ENCODE results near the gene APPL2.

Gene APPL2

GRCh38 chr12:105223884-105224283 lies 12.1 kb downstream of the APPL2 start:
- Histone ChIP-seq H3K9me2 (replicated peaks; ENCODE audit: control insufficient read depth, low read length) (no peaks in the 10 kb centered on the region), H3K36me3 (ENCODE audit: control insufficient read depth, low read length) (peaks cover 27% of the 10 kb centered on the region), H3K4me1 (ENCODE audit: control insufficient read depth, low read length) (no peaks in the 10 kb centered on the region), H3K4me2 (ENCODE audit: low read length) (no peak overlapping the region), H3K79me2 (ENCODE audit: control insufficient read depth, low read length) (no peaks in the 10 kb centered on the region), H3F3A (ENCODE audit: control insufficient read depth, insufficient read depth) (no peaks in the 10 kb centered on the region), H3K27ac (ENCODE audit: low read depth, low read length) (no peak overlapping the region), H3K4me3 (ENCODE audit: low read length) (no peak overlapping the region), H4K20me1 (ENCODE audit: control insufficient read depth, insufficient read depth, low read depth, low read length) (no peaks in the 10 kb centered on the region), H3K27me3 (ENCODE audit: control insufficient read depth, low read length) (no peaks in the 10 kb centered on the region), H3K9me3 (ENCODE audit: control insufficient read depth, insufficient read depth, low read length) (no peaks in the 10 kb centered on the region)
- TF ChIP-seq EZH2phosphoT487 (IDR thresholded peaks at IDR 0.05; ENCODE audit: borderline replicate concordance, low read length): no peak
- no peak for TF ChIP-seq CTCF (IDR thresholded peaks at IDR 0.05; ENCODE audit: low read depth, low read length, poor library complexity, severe bottlenecking)

- TF ChIP-seq CTCF (IDR thresholded peaks at IDR 0.05; ENCODE audit: low read depth, low read length, poor library complexity, severe bottlenecking) (no peak), EZH2phosphoT487 (IDR thresholded peaks at IDR 0.05; ENCODE audit: borderline replicate concordance, low read length) (no peak)
- Histone ChIP-seq H3K4me3 (ENCODE audit: low read length) (no peak overlapping the region), H3K79me2 (ENCODE audit: control insufficient read depth, low read length) (no peaks in the 10 kb centered on the region), H3K36me3 (ENCODE audit: control insufficient read depth, low read length) (peaks cover 22% of the 10 kb centered on the region), H3K9me3 (ENCODE audit: control insufficient read depth, insufficient read depth, low read length) (no peaks in the 10 kb centered on the region), H3K27ac (ENCODE audit: low read depth, low read length) (no peak overlapping the region), H4K20me1 (ENCODE audit: control insufficient read depth, insufficient read depth, low read depth, low read length) (no peaks in the 10 kb centered on the region), H3K9me2 (replicated peaks; ENCODE audit: control insufficient read depth, low read length) (no peaks in the 10 kb centered on the region), H3K4me1 (ENCODE audit: control insufficient read depth, low read length) (no peaks in the 10 kb centered on the region), H3K4me2 (ENCODE audit: low read length) (no peak overlapping the region), H3F3A (ENCODE audit: control insufficient read depth, insufficient read depth) (no peaks in the 10 kb centered on the region), H3K27me3 (ENCODE audit: control insufficient read depth, low read length) (no peaks in the 10 kb centered on the region)
Measured at GRCh38 chr12:105223352-105223845, 12.6 kb downstream of the APPL2 start.

- Histone ChIP-seq H3K4me3 (ENCODE audit: low read length) (no peak overlapping the region), H3K9me2 (replicated peaks; ENCODE audit: control insufficient read depth, low read length) (no peaks in the 10 kb centered on the region), H3K4me2 (ENCODE audit: low read length) (no peak overlapping the region), H3K36me3 (ENCODE audit: control insufficient read depth, low read length) (peaks cover 16% of the 10 kb centered on the region; the same call in 1 of the 2 replicates), H3K27me3 (ENCODE audit: control insufficient read depth, low read length) (no peaks in the 10 kb centered on the region), H3K79me2 (ENCODE audit: control insufficient read depth, low read length) (no peaks in the 10 kb centered on the region), H3F3A (ENCODE audit: control insufficient read depth, insufficient read depth) (no peaks in the 10 kb centered on the region), H3K9me3 (ENCODE audit: control insufficient read depth, insufficient read depth, low read length) (no peaks in the 10 kb centered on the region), H4K20me1 (ENCODE audit: control insufficient read depth, insufficient read depth, low read depth, low read length) (no peaks in the 10 kb centered on the region), H3K27ac (ENCODE audit: low read depth, low read length) (no peak overlapping the region), H3K4me1 (ENCODE audit: control insufficient read depth, low read length) (no peaks in the 10 kb centered on the region)
- no peak for TF ChIP-seq EZH2phosphoT487 (IDR thresholded peaks at IDR 0.05; ENCODE audit: borderline replicate concordance, low read length)
- no peak for TF ChIP-seq CTCF (IDR thresholded peaks at IDR 0.05; ENCODE audit: low read depth, low read length, poor library complexity, severe bottlenecking)
Measured at GRCh38 chr12:105222726-105223351, 13.1 kb downstream of the APPL2 start.

Measured in DOHH2 (cell line).